WERI-Rb-1 (cell line): ENCODE results near the gene SAMD8.
"Not testable (repeated sequence)": the region's sequence is repeated elsewhere in the genome, so short reads cannot be mapped to it uniquely, and the experiment has no call there.

Experiments used
- DNase-seq: peaks from one replicate; pipeline ENCODE4 v3.0.0-alpha.2; 2020
- H3K27ac ChIP-seq: fragments of 250-450 bp; sonication (Bioruptor Pico); 2 replicates; pipeline ENCODE4 v1.5.1; 2020; ENCODE audit warnings: mild to moderate bottlenecking, moderate library complexity
- H3K27me3 ChIP-seq: fragments of 250-450 bp; sonication (Bioruptor Pico); 2 replicates; pipeline ENCODE4 v1.5.1; 2021; ENCODE audit warnings: mild to moderate bottlenecking, low read depth, moderate library complexity; ENCODE audit not compliant: insufficient read depth, severe bottlenecking
- H3K36me3 ChIP-seq: fragments of 250-450 bp; sonication (Bioruptor Pico); 2 replicates; pipeline ENCODE4 v1.5.1; 2020; ENCODE audit warnings: mild to moderate bottlenecking, moderate library complexity
- H3K4me3 ChIP-seq: 2 replicates; pipeline ENCODE4 v1.5.1; 2011; ENCODE audit warnings: low read depth, mild to moderate bottlenecking, control low read depth, low read length
- H3K9me3 ChIP-seq: fragments of 250-450 bp; sonication (Bioruptor Pico); 2 replicates; pipeline ENCODE4 v1.5.1; 2021; ENCODE audit warnings: mild to moderate bottlenecking, moderate library complexity; ENCODE audit not compliant: severe bottlenecking
- CTCF ChIP-seq: IDR thresholded peaks from 2 replicates; pipeline ENCODE4 v1.5.1; 2011; ENCODE audit warnings: low read depth, mild to moderate bottlenecking, control low read depth, inconsistent platforms, low read length

SAMD8 gene

GRCh38 chr10:75123088-75123682 is 11.7 kb downstream of the SAMD8 start:
- H3K4me3 ChIP-seq = no peak overlapping the region
- DNase-seq = no peak
- no peaks in the 10 kb centered on the region for H3K27me3 ChIP-seq
- H3K36me3 ChIP-seq = no peaks in the 10 kb centered on the region
- H3K9me3 ChIP-seq = no peaks in the 10 kb centered on the region
- H3K27ac ChIP-seq = no peak overlapping the region
- TF ChIP-seq CTCF = no peak

GRCh38 chr10:75126277-75126676 is 14.8 kb downstream of the SAMD8 start:
- Histone ChIP-seq H3K36me3 (no peaks in the 10 kb centered on the region), H3K27ac (no peak overlapping the region), H3K9me3 (no peaks in the 10 kb centered on the region), H3K4me3 (no peak overlapping the region), H3K27me3 (no peaks in the 10 kb centered on the region)
- no peak for TF ChIP-seq CTCF
- DNase-seq = no peak

GRCh38 chr10:75127471-75127870 is 16.0 kb downstream of the SAMD8 start:
- Histone ChIP-seq H3K9me3 (no peaks in the 10 kb centered on the region), H3K27me3 (no peaks in the 10 kb centered on the region), H3K36me3 (no peaks in the 10 kb centered on the region), H3K27ac (no peak overlapping the region), H3K4me3 (no peak overlapping the region)
- no peak for TF ChIP-seq CTCF
- no peak for DNase-seq

GRCh38 chr10:75128985-75129384 is 17.5 kb downstream of the SAMD8 start:
- H3K27ac ChIP-seq, H3K4me3 ChIP-seq, DNase-seq, H3K36me3 ChIP-seq, H3K9me3 ChIP-seq, H3K27me3 ChIP-seq: not testable (repeated sequence)

- Histone ChIP-seq H3K27ac (no peak overlapping the region), H3K4me3 (no peak overlapping the region), H3K36me3 (no peaks in the 10 kb centered on the region), H3K27me3 (no peaks in the 10 kb centered on the region), H3K9me3 (no peaks in the 10 kb centered on the region)
- TF ChIP-seq CTCF = no peak
- no peak for DNase-seq
Measured at GRCh38 chr10:75129537-75129936, 18.1 kb downstream of the SAMD8 start.

- H3K27me3 ChIP-seq, H3K36me3 ChIP-seq, H3K27ac ChIP-seq, DNase-seq, H3K4me3 ChIP-seq, H3K9me3 ChIP-seq: not testable (repeated sequence)
Measured at GRCh38 chr10:75133701-75134100, 22.2 kb downstream of the SAMD8 start.

GRCh38 chr10:75136346-75136745 is 24.9 kb downstream of the SAMD8 start:
- H3K27ac ChIP-seq = no peak overlapping the region
- DNase-seq = no peak
- no peaks in the 10 kb centered on the region for H3K36me3 ChIP-seq
- TF ChIP-seq CTCF = no peak
- no peaks in the 10 kb centered on the region for H3K9me3 ChIP-seq
- H3K27me3 ChIP-seq = no peaks in the 10 kb centered on the region
- no peak overlapping the region for H3K4me3 ChIP-seq
